ENCODE data around the gene DRAM1.

Gene DRAM1

DNA sequence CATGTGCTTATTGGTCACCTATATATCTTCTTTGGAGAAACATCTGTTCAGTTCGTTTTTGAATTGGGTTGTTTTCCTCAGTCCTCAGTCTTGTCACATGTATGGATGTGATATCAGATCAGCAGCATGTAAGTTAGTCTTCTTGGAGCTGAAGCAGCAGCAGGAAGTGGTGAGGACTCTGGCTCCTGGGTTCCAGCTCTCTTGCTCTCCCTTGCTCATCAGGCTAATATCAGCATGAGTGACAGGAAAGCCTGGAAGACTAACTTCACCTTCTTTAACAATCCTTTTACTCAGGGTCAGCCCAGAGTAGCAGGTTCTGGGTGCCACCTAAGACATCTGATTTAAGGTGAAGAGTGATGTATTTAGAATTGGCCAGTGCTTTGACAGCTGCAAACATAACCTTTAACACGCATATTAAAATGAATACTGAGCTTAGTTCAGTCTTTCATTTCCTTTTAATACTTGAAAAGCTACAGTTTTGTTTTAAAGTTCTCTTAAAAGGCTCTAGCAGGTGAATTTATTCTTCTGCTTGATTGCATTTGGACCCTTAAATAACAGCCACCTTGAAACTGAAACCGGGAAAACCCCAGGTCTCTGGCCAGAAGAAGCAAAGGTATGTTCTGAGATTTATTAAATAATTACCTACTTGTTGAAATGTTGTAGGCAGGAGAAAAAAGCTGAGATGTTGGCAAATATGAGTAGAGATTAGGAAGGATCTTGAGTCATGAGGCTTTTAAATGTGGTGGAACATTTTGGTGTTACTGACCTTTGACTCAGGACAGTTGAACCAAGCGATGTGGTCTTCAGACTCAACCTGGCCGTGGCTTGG lies 54.3 kb downstream of the DRAM1 start:
- DNase-seq (ENCODE audit: insufficient read length, low spot score) (no peak), FAIRE-seq (no peak)
- no peak for TF ChIP-seq POLR2A (IDR thresholded peaks at IDR 0.05; ENCODE audit: low read depth, low read length)

DNA sequence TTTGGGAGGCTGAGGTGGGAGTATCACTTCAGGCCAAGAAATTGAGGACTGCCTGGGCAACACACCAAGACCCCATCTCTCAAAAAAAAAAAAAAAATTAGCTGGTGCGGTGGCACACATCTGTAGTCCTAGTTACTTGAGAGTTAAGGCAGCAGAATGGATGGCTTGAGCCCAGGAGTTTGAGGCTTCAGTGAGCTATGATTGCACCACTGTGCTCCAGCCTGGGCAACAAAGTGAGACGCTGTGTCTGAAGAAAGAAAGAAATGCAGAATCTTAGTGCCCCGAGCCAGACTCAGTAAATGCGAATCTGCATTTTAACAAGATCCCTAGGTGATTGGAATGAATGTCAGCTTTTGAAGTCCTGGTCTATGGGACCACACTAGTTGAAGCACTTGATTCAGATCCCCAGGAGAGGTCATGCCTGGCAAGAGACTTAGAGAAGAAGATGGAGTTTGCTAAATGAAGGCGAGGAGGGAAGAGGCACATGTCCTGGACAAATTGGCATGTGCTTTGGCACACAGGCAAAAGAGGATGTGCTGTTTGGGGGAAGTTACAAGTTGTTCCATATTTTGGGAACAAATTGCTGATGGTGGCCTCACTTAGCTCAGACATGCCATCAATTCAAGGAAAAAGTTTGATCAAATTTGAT lies 56.6 kb downstream of the DRAM1 start:
- no peak for DNase-seq (ENCODE audit: insufficient read length, low spot score)
- FAIRE-seq = no peak
- no peak for TF ChIP-seq POLR2A (IDR thresholded peaks at IDR 0.05; ENCODE audit: low read depth, low read length)

DNA sequence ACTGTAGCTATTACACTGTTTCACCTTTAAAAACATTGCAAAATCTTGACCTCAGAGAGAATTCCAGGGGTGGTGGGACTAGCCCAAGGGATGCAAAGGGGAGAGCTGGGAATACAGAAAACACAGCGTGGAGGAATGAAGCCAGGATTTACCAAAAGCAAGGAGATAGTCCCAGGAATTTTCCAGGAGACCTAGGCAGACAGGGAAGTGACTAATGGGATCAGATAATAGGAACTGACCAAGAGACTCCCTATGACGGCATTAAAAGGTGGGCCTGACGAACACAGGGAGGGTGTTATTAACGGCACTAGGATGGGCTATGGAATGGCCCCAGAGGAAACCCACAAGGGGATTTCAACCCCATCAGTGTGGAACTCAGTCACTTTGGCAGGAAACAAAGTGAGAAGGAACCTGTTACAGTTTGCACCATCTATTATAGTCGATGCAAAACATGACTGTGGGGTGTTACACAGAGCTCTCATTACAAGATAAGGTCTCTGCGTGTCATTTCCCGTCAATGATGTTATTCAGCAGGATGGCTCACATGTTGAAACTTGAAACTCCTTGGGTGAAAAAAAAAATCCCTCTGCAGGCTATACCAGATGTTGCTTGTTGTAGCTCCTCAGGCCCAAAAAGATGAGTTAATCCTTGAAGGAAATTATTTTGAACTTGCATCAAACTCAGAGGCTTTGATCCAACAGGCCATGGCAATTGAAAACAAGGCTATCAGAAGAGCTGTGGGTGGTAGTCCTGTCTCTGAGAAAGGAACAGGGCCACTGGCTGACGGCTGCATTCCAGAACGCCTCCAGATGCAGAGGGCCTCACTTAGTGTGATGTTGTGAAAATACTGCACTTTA lies 58.7 kb downstream of the DRAM1 start:
- no peak for DNase-seq (ENCODE audit: insufficient read length, low spot score)
- FAIRE-seq = no peak
- no peak for TF ChIP-seq POLR2A (IDR thresholded peaks at IDR 0.05; ENCODE audit: low read depth, low read length)

- FAIRE-seq (no peak), DNase-seq (ENCODE audit: insufficient read length, low spot score) (no peak)
- no peak for TF ChIP-seq POLR2A (IDR thresholded peaks at IDR 0.05; ENCODE audit: low read depth, low read length)
Measured at GRCh38 chr12:101939306-101939705, 61.9 kb downstream of the DRAM1 start.

- no peak for TF ChIP-seq POLR2A (IDR thresholded peaks at IDR 0.05; ENCODE audit: low read depth, low read length)
- FAIRE-seq (no peak), DNase-seq (ENCODE audit: insufficient read length, low spot score) (peak; percentile 34)
Measured at GRCh38 chr12:101939856-101940265, 62.5 kb downstream of the DRAM1 start.

DNA sequence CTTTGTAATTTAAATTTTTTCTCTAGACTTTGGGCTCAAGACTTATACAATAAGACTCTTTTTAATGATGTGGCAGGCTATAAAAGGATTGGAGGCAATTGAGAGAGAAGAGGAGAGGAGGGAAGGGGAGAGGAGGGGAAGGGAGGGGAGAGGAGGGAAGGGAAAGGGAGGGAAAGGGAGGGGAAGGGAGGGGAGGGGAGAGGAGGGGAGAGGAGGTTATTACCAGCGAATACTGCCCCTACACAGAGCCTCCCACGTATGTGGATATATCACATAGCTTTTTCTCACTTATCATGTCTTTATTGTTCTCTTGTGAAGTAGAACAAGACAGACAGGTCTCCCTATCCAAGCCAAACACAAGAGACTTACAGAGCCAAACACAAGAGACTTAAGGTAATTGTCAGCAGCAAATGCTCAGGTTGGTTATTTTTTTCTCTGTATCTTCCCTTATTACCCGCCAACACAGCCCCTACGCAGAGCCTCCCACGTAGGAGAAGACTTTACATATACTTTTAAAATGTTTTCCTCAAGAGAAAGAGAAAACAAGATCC lies 63.1 kb downstream of the DRAM1 start:
- FAIRE-seq = no peak

GRCh38 chr12:101941306-101942249 lies 64.2 kb downstream of the DRAM1 start:
- FAIRE-seq = no peak
- no peak for DNase-seq (ENCODE audit: insufficient read length, low spot score)
- TF ChIP-seq POLR2A (IDR thresholded peaks at IDR 0.05; ENCODE audit: low read depth, low read length) = no peak

More for the DNA sequence above, 63.1 kb downstream of the DRAM1 start:
- TF ChIP-seq POLR2A (IDR thresholded peaks at IDR 0.05; ENCODE audit: low read depth, low read length) = no peak
- no peak for DNase-seq (ENCODE audit: insufficient read length, low spot score)

DNA sequence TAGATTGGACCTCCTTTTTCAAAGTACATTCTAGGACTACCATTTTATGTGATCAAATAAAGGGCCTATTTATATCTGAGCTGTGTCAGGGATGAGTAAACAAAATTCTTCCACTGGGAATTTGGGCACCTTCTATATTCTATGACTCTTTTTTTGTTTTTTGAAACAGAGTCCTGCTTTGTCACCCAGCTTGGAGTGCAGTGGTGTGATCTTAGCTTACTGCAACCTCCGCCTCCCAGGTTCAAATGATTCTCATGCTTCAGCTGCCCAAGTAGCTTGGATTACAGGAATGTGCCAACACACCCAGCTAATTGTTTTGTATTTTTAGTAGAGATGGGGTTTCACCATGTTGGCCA lies 64.8 kb downstream of the DRAM1 start:
- no peak for TF ChIP-seq POLR2A (IDR thresholded peaks at IDR 0.05; ENCODE audit: low read depth, low read length)
- DNase-seq (ENCODE audit: insufficient read length, low spot score) (no peak), FAIRE-seq (no peak)

DNA sequence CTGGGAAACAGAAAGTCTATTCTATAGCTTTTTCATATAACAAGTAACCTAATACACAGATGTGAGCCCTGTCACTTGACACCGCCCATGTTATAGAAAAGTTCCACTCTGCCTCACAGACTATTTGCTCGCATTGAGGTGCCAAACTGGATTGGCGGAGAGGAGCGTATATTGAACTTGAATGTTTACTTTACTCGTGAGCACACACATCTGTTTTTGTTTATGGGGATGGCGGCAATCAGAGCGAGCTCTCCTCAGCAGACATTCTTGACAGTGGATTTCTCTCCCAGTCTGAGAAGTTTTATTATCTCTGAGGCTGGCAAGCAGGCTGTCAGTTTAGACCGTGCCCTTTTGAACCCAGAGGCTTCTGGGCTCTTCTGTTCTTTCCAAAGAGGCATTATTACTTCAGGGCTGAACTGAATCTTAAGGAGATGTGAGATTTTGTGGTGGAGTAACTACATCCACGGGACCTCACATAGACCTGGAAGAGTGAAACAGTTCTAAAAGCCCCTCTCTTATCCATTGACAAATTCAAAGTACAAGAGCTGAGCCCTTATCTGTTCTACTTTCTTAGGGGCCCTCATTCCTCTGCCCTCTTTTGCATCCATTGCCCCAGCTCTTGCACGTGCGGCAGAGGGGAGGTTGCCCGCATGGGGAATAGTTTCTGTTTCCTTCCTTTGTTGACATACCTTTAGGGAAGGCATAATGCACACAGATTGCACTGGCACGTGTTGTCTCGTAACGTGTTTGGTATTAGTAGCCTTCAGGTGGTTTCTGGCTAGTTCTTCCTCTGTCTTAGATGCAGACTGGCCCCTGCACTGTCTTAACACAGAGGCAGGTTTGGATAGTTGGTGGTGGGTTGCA lies 68.2 kb downstream of the DRAM1 start:
- DNase-seq (ENCODE audit: insufficient read length, low spot score) = no peak

GRCh38 chr12:101946233-101946611 lies 68.8 kb downstream of the DRAM1 start:
- no peak for TF ChIP-seq POLR2A (IDR thresholded peaks at IDR 0.05; ENCODE audit: low read depth, low read length)
- DNase-seq (ENCODE audit: insufficient read length, low spot score) (no peak), FAIRE-seq (no peak)

More for the DNA sequence above, 68.2 kb downstream of the DRAM1 start:
- FAIRE-seq = no peak
- TF ChIP-seq POLR2A (IDR thresholded peaks at IDR 0.05; ENCODE audit: low read depth, low read length) = no peak

DNA sequence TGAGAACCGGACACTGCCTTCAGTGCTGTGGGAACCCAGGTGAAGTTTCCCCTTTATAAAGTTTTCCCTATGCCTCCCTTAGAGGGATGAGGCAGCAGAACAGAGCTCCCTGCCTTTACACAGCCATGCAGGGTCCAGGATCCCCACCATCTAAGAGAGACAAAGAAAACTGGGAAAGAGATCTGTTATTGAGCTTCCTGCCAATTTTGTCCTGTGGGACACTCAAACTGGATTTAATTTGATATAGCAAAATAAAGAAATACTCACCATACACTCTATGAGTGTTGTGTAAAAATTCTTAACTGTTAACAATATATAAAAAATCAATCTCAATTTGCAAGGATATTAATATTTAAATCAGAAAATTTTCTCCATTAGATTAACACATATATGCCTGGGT lies 69.9 kb downstream of the DRAM1 start:
- FAIRE-seq = no peak
- no peak for TF ChIP-seq POLR2A (IDR thresholded peaks at IDR 0.05; ENCODE audit: low read depth, low read length)
- no peak for DNase-seq (ENCODE audit: insufficient read length, low spot score)

GRCh38 chr12:101948365-101948764 lies 71.0 kb downstream of the DRAM1 start:
- TF ChIP-seq POLR2A (IDR thresholded peaks at IDR 0.05; ENCODE audit: low read depth, low read length) = no peak
- no peak for FAIRE-seq
- DNase-seq (ENCODE audit: insufficient read length, low spot score) = no peak
